HL-60 (cell line): ENCODE measurements around the gene TMEM9.

Source experiments
- TF ChIP-seq, protein P1 (sequence below): IDR thresholded peaks from 2 replicates; pipeline ENCODE4 v1.6.1; 2012; ENCODE audit warnings: low read depth; ENCODE audit not compliant: insufficient replicate concordance
- TF ChIP-seq, protein P2 (sequence below): IDR thresholded peaks from one replicate; pipeline ENCODE4 v1.5.1; 2011; ENCODE audit warnings: low read length, control low read depth, inconsistent platforms; ENCODE audit not compliant: insufficient read depth

DNA sequence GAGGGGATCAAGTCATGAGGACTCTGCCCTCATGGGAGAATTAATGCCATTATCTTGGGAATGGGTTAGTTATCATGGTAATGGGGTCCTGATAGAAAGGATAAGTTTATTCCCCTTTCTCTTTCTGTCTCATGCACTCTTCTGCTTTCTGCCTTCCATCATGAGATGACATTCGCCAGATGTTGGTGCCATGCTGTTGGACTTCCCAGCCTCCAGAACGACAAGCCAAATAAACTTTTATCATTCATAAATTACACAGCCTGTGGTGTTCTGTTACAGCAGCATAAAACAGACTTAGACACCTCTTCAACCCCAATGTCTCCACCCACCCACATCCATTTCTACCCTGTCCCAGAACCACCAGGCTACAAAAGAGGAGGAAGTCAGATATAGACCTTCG lies 24.4 kb upstream of the TMEM9 start:
- TF ChIP-seq, protein P1, sequence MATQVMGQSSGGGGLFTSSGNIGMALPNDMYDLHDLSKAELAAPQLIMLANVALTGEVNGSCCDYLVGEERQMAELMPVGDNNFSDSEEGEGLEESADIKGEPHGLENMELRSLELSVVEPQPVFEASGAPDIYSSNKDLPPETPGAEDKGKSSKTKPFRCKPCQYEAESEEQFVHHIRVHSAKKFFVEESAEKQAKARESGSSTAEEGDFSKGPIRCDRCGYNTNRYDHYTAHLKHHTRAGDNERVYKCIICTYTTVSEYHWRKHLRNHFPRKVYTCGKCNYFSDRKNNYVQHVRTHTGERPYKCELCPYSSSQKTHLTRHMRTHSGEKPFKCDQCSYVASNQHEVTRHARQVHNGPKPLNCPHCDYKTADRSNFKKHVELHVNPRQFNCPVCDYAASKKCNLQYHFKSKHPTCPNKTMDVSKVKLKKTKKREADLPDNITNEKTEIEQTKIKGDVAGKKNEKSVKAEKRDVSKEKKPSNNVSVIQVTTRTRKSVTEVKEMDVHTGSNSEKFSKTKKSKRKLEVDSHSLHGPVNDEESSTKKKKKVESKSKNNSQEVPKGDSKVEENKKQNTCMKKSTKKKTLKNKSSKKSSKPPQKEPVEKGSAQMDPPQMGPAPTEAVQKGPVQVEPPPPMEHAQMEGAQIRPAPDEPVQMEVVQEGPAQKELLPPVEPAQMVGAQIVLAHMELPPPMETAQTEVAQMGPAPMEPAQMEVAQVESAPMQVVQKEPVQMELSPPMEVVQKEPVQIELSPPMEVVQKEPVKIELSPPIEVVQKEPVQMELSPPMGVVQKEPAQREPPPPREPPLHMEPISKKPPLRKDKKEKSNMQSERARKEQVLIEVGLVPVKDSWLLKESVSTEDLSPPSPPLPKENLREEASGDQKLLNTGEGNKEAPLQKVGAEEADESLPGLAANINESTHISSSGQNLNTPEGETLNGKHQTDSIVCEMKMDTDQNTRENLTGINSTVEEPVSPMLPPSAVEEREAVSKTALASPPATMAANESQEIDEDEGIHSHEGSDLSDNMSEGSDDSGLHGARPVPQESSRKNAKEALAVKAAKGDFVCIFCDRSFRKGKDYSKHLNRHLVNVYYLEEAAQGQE, result no peak
- TF ChIP-seq, protein P2, sequence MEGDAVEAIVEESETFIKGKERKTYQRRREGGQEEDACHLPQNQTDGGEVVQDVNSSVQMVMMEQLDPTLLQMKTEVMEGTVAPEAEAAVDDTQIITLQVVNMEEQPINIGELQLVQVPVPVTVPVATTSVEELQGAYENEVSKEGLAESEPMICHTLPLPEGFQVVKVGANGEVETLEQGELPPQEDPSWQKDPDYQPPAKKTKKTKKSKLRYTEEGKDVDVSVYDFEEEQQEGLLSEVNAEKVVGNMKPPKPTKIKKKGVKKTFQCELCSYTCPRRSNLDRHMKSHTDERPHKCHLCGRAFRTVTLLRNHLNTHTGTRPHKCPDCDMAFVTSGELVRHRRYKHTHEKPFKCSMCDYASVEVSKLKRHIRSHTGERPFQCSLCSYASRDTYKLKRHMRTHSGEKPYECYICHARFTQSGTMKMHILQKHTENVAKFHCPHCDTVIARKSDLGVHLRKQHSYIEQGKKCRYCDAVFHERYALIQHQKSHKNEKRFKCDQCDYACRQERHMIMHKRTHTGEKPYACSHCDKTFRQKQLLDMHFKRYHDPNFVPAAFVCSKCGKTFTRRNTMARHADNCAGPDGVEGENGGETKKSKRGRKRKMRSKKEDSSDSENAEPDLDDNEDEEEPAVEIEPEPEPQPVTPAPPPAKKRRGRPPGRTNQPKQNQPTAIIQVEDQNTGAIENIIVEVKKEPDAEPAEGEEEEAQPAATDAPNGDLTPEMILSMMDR, result no peak
